Bronchial epithelial cell (primary cell): ENCODE results near the gene BAK1. TPM values are rescaled to one million over a fixed set of nuclear protein-coding genes. Genes with fewer than 3 reads are reported as not detected.

ENCODE experiments used
- DNase-seq: peaks from one replicate; pipeline ENCODE4 v3.0.0-alpha.2; 2010; ENCODE audit warnings: low read depth
- FAIRE-seq: peaks from 2 replicates; lab custom pipeline; 2011; peaks lifted over from hg19 to GRCh38; lab: Jason Lieb, UNC
- H3K27me3 ChIP-seq: 2 replicates; pipeline ENCODE4 v1.5.1; 2011; ENCODE audit warnings: low read length; ENCODE audit not compliant: control insufficient read depth, insufficient read depth
- H3K36me3 ChIP-seq: 2 replicates; pipeline ENCODE4 v1.5.1; 2011; ENCODE audit warnings: low read length; ENCODE audit not compliant: control insufficient read depth, insufficient read depth
- H3K4me3 ChIP-seq: 2 replicates; pipeline ENCODE4 v1.5.1; 2011; ENCODE audit warnings: mild to moderate bottlenecking, low read depth, low read length, control low read depth
- total RNA-seq: library from RNA; depleted of rRNA; stranded (reverse); fragments of >200 nt; gene quantifications from 2 replicates; pipeline ENCODE4 v1.2.1, GENCODE V29; 2014
- TF ChIP-seq, protein P1 (sequence below): IDR thresholded peaks from 2 replicates; pipeline ENCODE4 v1.5.1; 2011; ENCODE audit warnings: mild to moderate bottlenecking, moderate library complexity, low read length, control low read depth, inconsistent platforms; ENCODE audit not compliant: insufficient read depth, severe bottlenecking

The BAK1 gene
- 25.5 and 47.5 TPM in 2 replicates for total RNA-seq

DNA sequence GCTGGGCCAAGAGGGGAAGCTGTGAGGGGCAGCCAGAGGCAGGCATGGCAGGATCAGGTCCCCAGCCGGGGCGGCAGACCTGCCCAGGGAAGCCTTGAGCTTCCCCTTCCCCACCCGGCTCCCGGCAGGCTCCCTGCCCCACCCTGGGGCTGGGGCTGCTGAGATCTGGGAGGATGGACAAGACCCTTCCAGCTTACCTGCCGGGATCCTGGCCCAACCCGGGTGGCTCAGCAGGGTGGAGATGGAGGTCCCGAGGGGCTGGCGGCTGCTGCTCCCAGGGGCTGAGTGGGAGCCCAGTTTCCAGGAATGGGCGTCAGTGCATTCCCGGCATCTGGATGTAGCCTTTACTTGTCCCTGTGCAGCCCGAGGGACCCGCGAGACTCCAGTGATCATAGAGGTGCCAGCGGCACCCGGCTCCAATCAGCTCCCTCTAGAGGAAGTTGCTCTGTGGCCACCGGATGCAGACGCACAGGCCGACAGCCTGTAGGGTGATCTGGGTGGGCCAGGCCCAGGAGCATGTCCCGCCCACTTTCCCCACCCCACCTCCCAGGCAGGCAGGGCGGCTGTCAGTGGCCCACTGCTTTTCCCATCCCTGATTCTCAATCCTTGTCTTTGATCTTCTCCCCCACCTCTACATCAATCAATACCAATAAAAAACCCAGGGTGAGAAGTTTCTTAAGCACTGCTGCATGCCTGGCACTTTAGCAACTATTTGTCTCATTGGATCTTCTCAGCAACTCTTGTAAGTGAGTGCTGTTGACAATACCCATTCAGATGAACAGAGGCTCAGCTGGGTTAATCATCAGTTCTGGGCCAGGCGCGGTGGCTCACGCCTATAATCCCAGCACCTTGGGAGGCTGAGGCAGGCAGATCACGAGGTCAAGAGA is at the start of gene BAK1:
Gene BAK1 (minus strand): TSS at position 449 of the 887 bp plus-strand sequence. CDS start 2,672 bp downstream, outside the sequence.
- no peaks in the 10 kb centered on the region for H3K27me3 ChIP-seq
- TF ChIP-seq, protein P1, sequence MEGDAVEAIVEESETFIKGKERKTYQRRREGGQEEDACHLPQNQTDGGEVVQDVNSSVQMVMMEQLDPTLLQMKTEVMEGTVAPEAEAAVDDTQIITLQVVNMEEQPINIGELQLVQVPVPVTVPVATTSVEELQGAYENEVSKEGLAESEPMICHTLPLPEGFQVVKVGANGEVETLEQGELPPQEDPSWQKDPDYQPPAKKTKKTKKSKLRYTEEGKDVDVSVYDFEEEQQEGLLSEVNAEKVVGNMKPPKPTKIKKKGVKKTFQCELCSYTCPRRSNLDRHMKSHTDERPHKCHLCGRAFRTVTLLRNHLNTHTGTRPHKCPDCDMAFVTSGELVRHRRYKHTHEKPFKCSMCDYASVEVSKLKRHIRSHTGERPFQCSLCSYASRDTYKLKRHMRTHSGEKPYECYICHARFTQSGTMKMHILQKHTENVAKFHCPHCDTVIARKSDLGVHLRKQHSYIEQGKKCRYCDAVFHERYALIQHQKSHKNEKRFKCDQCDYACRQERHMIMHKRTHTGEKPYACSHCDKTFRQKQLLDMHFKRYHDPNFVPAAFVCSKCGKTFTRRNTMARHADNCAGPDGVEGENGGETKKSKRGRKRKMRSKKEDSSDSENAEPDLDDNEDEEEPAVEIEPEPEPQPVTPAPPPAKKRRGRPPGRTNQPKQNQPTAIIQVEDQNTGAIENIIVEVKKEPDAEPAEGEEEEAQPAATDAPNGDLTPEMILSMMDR = peak; percentile 66
- peaks cover 15% of the 10 kb centered on the region for H3K36me3 ChIP-seq
- DNase-seq (peak; percentile 87), FAIRE-seq (no peak)
- H3K4me3 ChIP-seq = peak within 1 kb of the TSS; percentile 87

DNA sequence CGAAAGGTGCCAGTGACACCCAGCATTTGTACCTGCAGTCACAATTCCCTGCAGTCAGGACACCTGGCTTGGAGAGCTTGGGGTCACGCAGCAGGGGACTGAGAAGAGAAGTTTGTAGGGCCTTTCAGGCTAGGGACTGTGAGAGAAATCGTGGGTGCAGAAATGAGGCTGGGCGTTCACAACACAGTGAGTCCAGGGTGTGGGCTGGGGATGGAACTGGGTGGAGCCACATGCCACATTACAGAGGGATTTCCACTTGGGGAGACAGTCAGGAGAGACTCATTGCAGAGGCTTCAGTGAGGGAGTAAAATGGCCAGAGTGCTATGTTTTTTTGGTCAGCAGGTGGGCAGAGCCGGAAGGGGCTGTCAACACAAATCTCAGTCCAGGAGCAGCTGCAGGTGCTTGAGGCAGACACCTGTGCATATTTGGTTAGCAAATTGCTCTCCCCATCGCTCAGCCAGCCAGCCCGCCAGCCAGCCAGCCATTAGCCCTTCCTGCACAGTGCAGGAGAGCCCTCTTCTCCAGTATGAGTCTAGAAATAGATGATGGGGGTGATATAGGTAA is 48.4 kb upstream of the BAK1 start:
- Histone ChIP-seq H3K27me3 (no peaks in the 10 kb centered on the region), H3K36me3 (peaks cover 11% of the 10 kb centered on the region), H3K4me3 (no peak overlapping the region)
- FAIRE-seq (peak; percentile 40), DNase-seq (no peak)
- TF ChIP-seq, protein P1 = no peak

DNA sequence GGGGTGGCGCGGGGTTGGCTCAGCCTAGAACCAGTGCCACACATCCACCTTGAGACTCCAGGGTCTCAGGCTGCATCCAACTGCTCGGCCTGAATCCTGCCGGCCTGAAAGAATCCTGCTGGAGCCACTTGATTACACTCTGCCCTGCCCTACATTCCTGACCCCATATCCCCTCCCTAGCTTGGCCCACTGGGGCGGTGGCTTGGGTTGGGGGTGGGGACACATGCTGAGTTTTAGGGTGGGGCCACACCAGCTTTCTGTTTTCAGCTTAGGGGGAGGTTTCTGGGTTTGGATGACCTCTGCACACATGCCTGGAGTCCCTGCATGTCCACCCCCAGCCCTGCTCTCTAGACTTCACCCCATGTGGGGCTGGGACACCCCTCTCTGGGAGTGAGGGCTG is 47.8 kb upstream of the BAK1 start:
- FAIRE-seq (no peak), DNase-seq (no peak)
- TF ChIP-seq, protein P1 = no peak
- Histone ChIP-seq H3K4me3 (no peak overlapping the region), H3K27me3 (no peaks in the 10 kb centered on the region), H3K36me3 (peaks cover 11% of the 10 kb centered on the region)

DNA sequence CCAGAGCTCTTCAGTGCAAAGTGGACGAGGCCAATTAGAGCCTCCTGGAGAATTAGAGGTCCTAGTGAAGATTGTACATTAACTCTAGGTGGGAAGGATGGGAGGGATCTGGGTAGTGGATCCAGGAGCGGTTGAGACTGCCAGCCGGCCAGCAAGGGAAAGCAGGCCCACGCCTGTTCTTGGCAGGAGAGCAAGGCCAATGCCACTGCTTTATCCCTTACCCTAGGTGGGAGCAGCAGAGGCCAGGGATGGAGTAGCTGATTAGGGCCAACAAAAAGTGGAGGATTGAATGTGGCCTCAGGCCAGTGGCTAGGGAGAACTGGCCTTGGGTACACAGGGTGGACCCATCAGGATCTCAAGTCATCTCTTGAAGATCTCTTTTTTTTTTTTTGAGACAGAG is 44.8 kb upstream of the BAK1 start:
- DNase-seq (no peak), FAIRE-seq (no peak)
- TF ChIP-seq, protein P1 = no peak
- H3K36me3 ChIP-seq = peaks cover 6% of the 10 kb centered on the region
- H3K4me3 ChIP-seq = no peak overlapping the region
- no peaks in the 10 kb centered on the region for H3K27me3 ChIP-seq

DNA sequence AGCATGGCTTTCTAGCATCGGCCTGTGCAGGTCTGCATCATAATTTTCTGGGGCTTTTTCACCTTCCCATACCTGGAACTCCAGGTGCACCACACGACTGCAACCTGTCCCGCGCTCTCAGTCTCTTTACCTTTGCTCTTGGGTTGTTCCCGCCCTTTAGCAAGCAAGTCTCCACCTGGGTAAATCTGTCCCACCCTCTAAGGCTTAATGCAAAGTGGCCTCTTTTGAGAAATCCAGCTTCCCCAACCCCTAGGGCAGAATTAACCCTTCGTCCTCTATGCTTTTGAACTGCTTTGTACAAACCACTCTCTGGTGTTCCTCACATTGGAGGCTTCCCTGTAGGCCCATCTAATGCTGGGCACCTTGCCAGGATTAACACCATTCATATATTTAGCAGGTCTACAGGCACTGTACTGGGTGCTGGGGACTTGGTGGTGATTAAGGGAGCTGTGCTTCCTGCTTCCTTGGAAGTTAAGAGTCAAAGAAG is 43.9 kb upstream of the BAK1 start:
- DNase-seq (peak; percentile 28), FAIRE-seq (no peak)
- TF ChIP-seq, protein P1 = no peak
- Histone ChIP-seq H3K27me3 (no peaks in the 10 kb centered on the region), H3K36me3 (peaks cover 6% of the 10 kb centered on the region), H3K4me3 (no peak overlapping the region)
